PC-3 (cell line): ENCODE data around the gene TTC1.
"Not testable (repeated sequence)": the region's sequence is repeated elsewhere in the genome, so short reads cannot be mapped to it uniquely, and the experiment has no call there.

Experiments used
- CTCF ChIP-seq: fragments of 300-600 bp; sonication (generic); conservative IDR thresholded peaks from 2 replicates; pipeline ENCODE4 v1.5.1; 2017; ENCODE audit warnings: antibody characterized with exemption, low read depth, mild to moderate bottlenecking, low read length
- EZH2 ChIP-seq: fragments of 300-600 bp; sonication (generic); IDR thresholded peaks from one replicate; pipeline ENCODE4 v1.6.1; 2017; ENCODE audit warnings: antibody characterized with exemption, mild to moderate bottlenecking, low read length; ENCODE audit not compliant: unreplicated experiment
- EZH2phosphoT487 ChIP-seq: fragments of 300-600 bp; sonication (generic); IDR thresholded peaks from 2 replicates; pipeline ENCODE4 v1.6.1; 2018; ENCODE audit warnings: mild to moderate bottlenecking, antibody characterized with exemption, low read length, borderline replicate concordance

- not testable (repeated sequence) for TF ChIP-seq CTCF, EZH2, EZH2phosphoT487
These were observed 60.2 kb downstream of the TTC1 start for GRCh38 chr5:160069120-160069519.
